Kidney (tissue), 14 donors: ENCODE results near the gene HOXA5. TPM values are rescaled to one million over a fixed set of nuclear protein-coding genes. Genes with fewer than 3 reads are reported as not detected.

Experiments
- DNase-seq, 5 donors: peaks; one replicate each; pipeline ENCODE4 v3.0.0-alpha.2; 2013 to 2020
- FAIRE-seq: peaks from 2 replicates; lab custom pipeline; 2012; peaks lifted over from hg19 to GRCh38; lab: Jason Lieb, UNC
- H3K27ac ChIP-seq, 2 donors: one replicate each; pipeline ENCODE4 v1.7.0; 2013; ENCODE audit warnings: low read depth in 2 of 2, low read length in 2 of 2, inconsistent platforms in 1 of 2
- H3K27me3 ChIP-seq: one replicate; pipeline ENCODE4 v1.7.1; 2013; ENCODE audit warnings: low read length, inconsistent platforms; ENCODE audit not compliant: control insufficient read depth, insufficient read depth
- H3K36me3 ChIP-seq, 3 donors: one replicate each; pipeline versions ENCODE4 v1.7.0 to v1.7.1; 2013; ENCODE audit warnings: low read length in 3 of 3, control low read depth in 1 of 3, inconsistent platforms in 1 of 3; ENCODE audit not compliant: insufficient read depth in 3 of 3, control insufficient read depth in 2 of 3
- H3K4me1 ChIP-seq, 3 donors: one replicate each; pipeline versions ENCODE4 v1.7.0 to v1.7.1; 2013; ENCODE audit warnings: low read length in 3 of 3, inconsistent platforms in 1 of 3, low read depth in 1 of 3; ENCODE audit not compliant: control insufficient read depth in 2 of 3, insufficient read depth in 2 of 3
- H3K4me3 ChIP-seq, 3 donors: one replicate each; pipeline versions ENCODE4 v1.7.0 to v1.8.1; 2013; ENCODE audit warnings: low read length in 3 of 3, control low read depth in 1 of 3, inconsistent platforms in 1 of 3
- H3K9ac ChIP-seq, 3 donors: one replicate each; pipeline versions ENCODE4 v1.7.0 to v1.7.1; 2013; ENCODE audit warnings: low read length in 3 of 3, control low read depth in 1 of 3, inconsistent platforms in 1 of 3
- H3K9me3 ChIP-seq, 3 donors: one replicate each; pipeline versions ENCODE4 v1.7.0 to v1.7.1; 2013; ENCODE audit warnings: low read length in 3 of 3, control low read depth in 1 of 3, inconsistent platforms in 1 of 3; ENCODE audit not compliant: control insufficient read depth in 2 of 3, insufficient read depth in 1 of 3
- CTCF ChIP-seq: IDR thresholded peaks from 3 replicates; pipeline ENCODE4 v1.5.1; 2012; ENCODE audit warnings: mild to moderate bottlenecking, moderate library complexity, borderline replicate concordance; ENCODE audit not compliant: insufficient read depth; ENCODE audit errors: extremely low read depth
- intact Hi-C: fragments of 100-400 bp; cut with DNase I; formaldehyde crosslinking; loops from one replicate; pipeline ENCODE4 v1.11.1; 2022
- polyA plus RNA-seq: library from polyadenylated mRNA; stranded (reverse); fragments of 350-450 nt; fragmentation: Illumina TruSeq; extraction: RNeasy Lipid Tissue Mini Kit (QIAGEN cat#74804); gene quantifications from one replicate; pipeline ENCODE4 v1.2.3, GENCODE V29; 2014; ENCODE audit warnings: low read depth, low replicate concordance; ENCODE audit not compliant: insufficient read depth
- total RNA-seq: library from RNA; stranded (reverse); fragmentation: NEBNext Ultra II Directional; extraction: Animal tissue kit (Norgen Biotek cat#: 25700); gene quantifications from one replicate; pipeline ENCODE4 v1.2.1, GENCODE V29; 2021
- donor health status: control.
- donor health status: control.
- donor health status: control.
- donor health status: control.
- donor health status: control.
- donor health status: DM: yes; HTN: yes; CAD: no.
- donor health status: Normal renal cell carcinoma (clear cell type).

The HOXA5 gene
- total and polyA plus RNA-seq, 2 donors from 2014 or later: 19.4 to 38.0 TPM

DNA sequence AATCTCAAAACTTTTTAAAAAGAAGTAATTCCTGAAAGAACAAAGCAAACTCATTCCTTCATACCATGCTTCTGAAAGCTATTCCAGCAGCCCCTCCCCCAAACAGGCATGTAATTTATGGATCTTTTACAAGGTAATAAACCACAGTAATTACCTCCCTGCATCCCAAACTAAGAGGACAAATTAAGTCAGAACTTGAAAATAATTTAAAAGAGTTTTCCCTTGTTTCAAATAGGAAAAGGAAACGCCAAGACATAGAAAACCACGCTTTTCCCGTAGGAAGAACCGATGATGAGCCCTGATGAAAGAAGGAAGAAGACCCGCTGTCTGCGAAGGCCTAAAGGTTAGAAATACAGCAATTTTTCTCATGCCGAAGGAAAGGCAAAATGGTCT is 21.8 kb downstream of the HOXA5 start:
- Histone ChIP-seq H3K27me3 (no peaks in the 10 kb centered on the region), H3K27ac (peak overlapping the region; percentile 88), H3K4me1 (peaks cover 26 to 46% (median 38%) of the 10 kb centered on the region in 3 donors), H3K4me3 (peak overlapping the region; percentile 47 to 75 (median 59)), H3K9me3 (no peaks in the 10 kb centered on the region), H3K36me3 (peaks cover 0 to 2% (median 0%) of the 10 kb centered on the region in 3 donors), H3K9ac (peak overlapping the region; percentile 8 to 84 (median 81))
- intact Hi-C loops: no loop called here
- DNase-seq (peak in 4 of 5 donors; percentile 57 to 91 (median 75)), FAIRE-seq (no peak)
- TF ChIP-seq CTCF: no peak

DNA sequence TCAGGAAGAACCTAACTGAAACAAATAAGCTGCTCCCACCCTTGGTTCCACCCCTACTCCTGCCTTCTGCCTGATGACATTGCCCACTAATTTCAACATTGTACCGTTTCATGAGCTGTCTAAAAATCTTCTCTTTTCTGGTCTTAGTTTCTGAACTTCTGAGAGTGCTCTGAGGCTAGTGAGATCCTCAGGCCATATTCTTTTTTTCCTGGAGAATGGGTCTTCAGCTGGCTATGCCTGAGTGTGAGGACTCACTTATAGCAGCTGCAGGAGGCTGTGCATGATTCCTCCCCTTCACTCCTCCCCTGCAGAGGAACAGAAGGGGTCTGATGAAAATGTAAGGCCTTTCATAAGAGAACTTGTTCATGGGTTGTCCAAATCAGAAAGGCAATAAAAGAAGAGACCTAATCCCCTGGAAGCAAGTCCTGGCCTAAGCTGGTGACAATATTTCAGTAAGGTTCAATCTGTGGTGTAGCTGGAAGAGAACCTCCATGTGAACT is 24.0 kb downstream of the HOXA5 start:
- H3K4me3 ChIP-seq: peak overlapping the region in 1 of 3 donors; percentile 28
- peaks cover 14 to 31% (median 28%) of the 10 kb centered on the region in 3 donors for H3K4me1 ChIP-seq
- no peak for TF ChIP-seq CTCF
- intact Hi-C loops: no loop called here
- peak overlapping the region in 2 of 3 donors; percentile 5 to 57 for H3K9ac ChIP-seq
- peak in 1 of 5 donors; percentile 13 for DNase-seq
- no peak for FAIRE-seq
- H3K27me3 ChIP-seq: no peaks in the 10 kb centered on the region
- H3K9me3 ChIP-seq: no peaks in the 10 kb centered on the region
- H3K27ac ChIP-seq: peak overlapping the region; percentile 30 to 88
- H3K36me3 ChIP-seq: peaks cover 0 to 2% (median 0%) of the 10 kb centered on the region in 3 donors

DNA sequence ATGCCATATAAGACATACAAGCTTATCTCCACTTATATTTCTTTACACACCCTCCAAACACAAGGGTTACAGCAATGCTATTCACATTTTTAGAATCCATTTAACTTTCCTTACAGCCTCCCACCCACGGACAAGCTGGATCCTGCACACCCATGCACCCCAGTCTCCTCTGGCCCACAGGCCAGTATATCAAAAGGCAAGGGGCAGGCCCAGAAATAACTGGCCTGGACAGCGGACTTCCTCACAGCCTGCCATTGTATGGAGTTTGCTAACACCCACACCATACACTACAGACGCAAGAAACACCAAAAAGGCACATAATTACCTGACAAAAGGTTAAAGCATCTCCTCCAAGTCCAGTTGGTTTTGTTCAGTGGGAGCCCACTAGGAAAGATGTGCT is 24.9 kb downstream of the HOXA5 start:
- Histone ChIP-seq H3K4me3 (peak overlapping the region; percentile 61 to 74 (median 64)), H3K27me3 (no peaks in the 10 kb centered on the region), H3K4me1 (peaks cover 13 to 28% (median 28%) of the 10 kb centered on the region in 3 donors), H3K9me3 (no peaks in the 10 kb centered on the region), H3K9ac (peak overlapping the region in 2 of 3 donors; percentile 54 to 81), H3K27ac (peak overlapping the region; percentile 96), H3K36me3 (peaks cover 0 to 2% (median 0%) of the 10 kb centered on the region in 3 donors)
- intact Hi-C loops: no loop called here
- FAIRE-seq (no peak), DNase-seq (peak in 4 of 5 donors; percentile 37 to 73 (median 51))
- no peak for TF ChIP-seq CTCF
